HG02970 (cell line): Measurements from ENCODE around the gene SLC25A26.
"Not testable (repeated sequence)": the region's sequence is repeated elsewhere in the genome, so short reads cannot be mapped to it uniquely, and the experiment has no call there.

ENCODE experiments used
- ATAC-seq: cut with Tn5 transposase; IDR thresholded peaks from one replicate; pipeline ENCODE4 v1.9.1; 2021; ENCODE audit warnings: mild to moderate bottlenecking, moderate library complexity, moderate number of reproducible peaks; ENCODE audit not compliant: unreplicated experiment, low FRiP score

The SLC25A26 gene

GRCh38 chr3:66226093-66226492 lies 5.3 kb downstream of the SLC25A26 start:
- ATAC-seq = not testable (repeated sequence)

- ATAC-seq = no peak
These were observed 6.2 kb downstream of the SLC25A26 start for GRCh38 chr3:66227051-66227450.

GRCh38 chr3:66227915-66228314 lies 7.1 kb downstream of the SLC25A26 start:
- ATAC-seq = no peak

- ATAC-seq = no peak
These were observed 7.9 kb downstream of the SLC25A26 start for GRCh38 chr3:66228707-66229106.

GRCh38 chr3:66229931-66230330 lies 9.1 kb downstream of the SLC25A26 start:
- no peak for ATAC-seq

GRCh38 chr3:66233033-66233432 lies 12.2 kb downstream of the SLC25A26 start:
- ATAC-seq = no peak

- no peak for ATAC-seq
These were observed 15.5 kb downstream of the SLC25A26 start for GRCh38 chr3:66236281-66236680.

GRCh38 chr3:66237552-66237951 lies 16.8 kb downstream of the SLC25A26 start:
- no peak for ATAC-seq

- no peak for ATAC-seq
These were observed 18.8 kb downstream of the SLC25A26 start for GRCh38 chr3:66239513-66240123.

GRCh38 chr3:66241466-66241865 lies 20.7 kb downstream of the SLC25A26 start:
- no peak for ATAC-seq

- ATAC-seq = no peak
These were observed 22.1 kb downstream of the SLC25A26 start for GRCh38 chr3:66242788-66243464.

GRCh38 chr3:66248641-66249040 lies 27.8 kb downstream of the SLC25A26 start:
- ATAC-seq = no peak

- no peak for ATAC-seq
These were observed 33.2 kb downstream of the SLC25A26 start for GRCh38 chr3:66253790-66254620.

- no peak for ATAC-seq
These were observed 35.1 kb downstream of the SLC25A26 start for GRCh38 chr3:66255865-66256264.

GRCh38 chr3:66256806-66257205 lies 36.0 kb downstream of the SLC25A26 start:
- ATAC-seq = no peak

- ATAC-seq = no peak
These were observed 38.9 kb downstream of the SLC25A26 start for GRCh38 chr3:66259566-66260255.

- no peak for ATAC-seq
These were observed 39.6 kb downstream of the SLC25A26 start for GRCh38 chr3:66260431-66260830.

- ATAC-seq = no peak
These were observed 40.6 kb downstream of the SLC25A26 start for GRCh38 chr3:66261355-66261754.

- ATAC-seq = no peak
These were observed 44.8 kb downstream of the SLC25A26 start for GRCh38 chr3:66265649-66266048.

GRCh38 chr3:66266551-66266950 lies 45.8 kb downstream of the SLC25A26 start:
- no peak for ATAC-seq

GRCh38 chr3:66267031-66267430 lies 46.2 kb downstream of the SLC25A26 start:
- ATAC-seq = no peak
